Stimulated activated CD4-positive, alpha-beta T cell treated with anti-CD3 and anti-CD28 coated beads, Interleukin-4, amount 100 ng/mL, for 24 hours (primary cell): Measurements from ENCODE around the gene CMTR1.
A peak's percentile ranks its signal among the peaks of the same experiment; 100 is the strongest.
"Not testable (repeated sequence)": the region's sequence is repeated elsewhere in the genome, so short reads cannot be mapped to it uniquely, and the experiment has no call there.

ENCODE experiments used
- DNase-seq: peaks from one replicate; pipeline ENCODE4 v3.0.0-alpha.2; 2020

The CMTR1 gene

GRCh38 chr6:37432916-37433656, at the start of gene CMTR1:
Gene CMTR1 (plus strand): TSS chr6:37433221. CDS start chr6:37435630, 2,409 bp downstream.
- peak; percentile 97 for DNase-seq

GRCh38 chr6:37388578-37388977, 44.4 kb upstream of the CMTR1 start:
- no peak for DNase-seq

GRCh38 chr6:37389857-37390256, 43.2 kb upstream of the CMTR1 start:
- DNase-seq, result no peak

GRCh38 chr6:37391120-37391519, 41.9 kb upstream of the CMTR1 start:
- DNase-seq, result no peak

GRCh38 chr6:37392821-37393220, 40.2 kb upstream of the CMTR1 start:
- no peak for DNase-seq

- DNase-seq, result no peak
Measured at GRCh38 chr6:37393381-37393929, 39.6 kb upstream of the CMTR1 start.

- no peak for DNase-seq
Measured at GRCh38 chr6:37396571-37397180, 36.3 kb upstream of the CMTR1 start.

- no peak for DNase-seq
Measured at GRCh38 chr6:37399131-37399530, 33.9 kb upstream of the CMTR1 start.

- DNase-seq, result no peak
Measured at GRCh38 chr6:37399795-37400490, 33.1 kb upstream of the CMTR1 start.

- DNase-seq, result not testable (repeated sequence)
Measured at GRCh38 chr6:37401658-37402057, 31.4 kb upstream of the CMTR1 start.

- no peak for DNase-seq
Measured at GRCh38 chr6:37406726-37407341, 26.2 kb upstream of the CMTR1 start.

- DNase-seq, result no peak
Measured at GRCh38 chr6:37407948-37408347, 25.1 kb upstream of the CMTR1 start.

- no peak for DNase-seq
Measured at GRCh38 chr6:37409501-37409900, 23.5 kb upstream of the CMTR1 start.

GRCh38 chr6:37417393-37417792, 15.6 kb upstream of the CMTR1 start:
- DNase-seq, result no peak

- no peak for DNase-seq
Measured at GRCh38 chr6:37418722-37419121, 14.3 kb upstream of the CMTR1 start.

- no peak for DNase-seq
Measured at GRCh38 chr6:37426058-37426944, 6.7 kb upstream of the CMTR1 start.

GRCh38 chr6:37426945-37427510, 6.0 kb upstream of the CMTR1 start:
- no peak for DNase-seq

GRCh38 chr6:37429352-37429750, 3.7 kb upstream of the CMTR1 start:
- DNase-seq, result no peak

- DNase-seq, result no peak
Measured at GRCh38 chr6:37432590-37432915, 468 bp upstream of the CMTR1 start.

GRCh38 chr6:37433657-37434271, 743 bp downstream of the CMTR1 start:
- DNase-seq, result peak; percentile 65

- DNase-seq, result no peak
Measured at GRCh38 chr6:37435373-37435772, 2.4 kb downstream of the CMTR1 start.

- no peak for DNase-seq
Measured at GRCh38 chr6:37435816-37436215, 2.8 kb downstream of the CMTR1 start.
